Measurements from ENCODE around the gene DNPEP. TPM values are rescaled to one million over a fixed set of nuclear protein-coding genes. Genes with fewer than 3 reads are reported as not detected.

DNPEP gene
- total and polyA plus RNA-seq, 3 experiments from 2014 or later, result 69.1 to 116 (median 112) TPM

DNA sequence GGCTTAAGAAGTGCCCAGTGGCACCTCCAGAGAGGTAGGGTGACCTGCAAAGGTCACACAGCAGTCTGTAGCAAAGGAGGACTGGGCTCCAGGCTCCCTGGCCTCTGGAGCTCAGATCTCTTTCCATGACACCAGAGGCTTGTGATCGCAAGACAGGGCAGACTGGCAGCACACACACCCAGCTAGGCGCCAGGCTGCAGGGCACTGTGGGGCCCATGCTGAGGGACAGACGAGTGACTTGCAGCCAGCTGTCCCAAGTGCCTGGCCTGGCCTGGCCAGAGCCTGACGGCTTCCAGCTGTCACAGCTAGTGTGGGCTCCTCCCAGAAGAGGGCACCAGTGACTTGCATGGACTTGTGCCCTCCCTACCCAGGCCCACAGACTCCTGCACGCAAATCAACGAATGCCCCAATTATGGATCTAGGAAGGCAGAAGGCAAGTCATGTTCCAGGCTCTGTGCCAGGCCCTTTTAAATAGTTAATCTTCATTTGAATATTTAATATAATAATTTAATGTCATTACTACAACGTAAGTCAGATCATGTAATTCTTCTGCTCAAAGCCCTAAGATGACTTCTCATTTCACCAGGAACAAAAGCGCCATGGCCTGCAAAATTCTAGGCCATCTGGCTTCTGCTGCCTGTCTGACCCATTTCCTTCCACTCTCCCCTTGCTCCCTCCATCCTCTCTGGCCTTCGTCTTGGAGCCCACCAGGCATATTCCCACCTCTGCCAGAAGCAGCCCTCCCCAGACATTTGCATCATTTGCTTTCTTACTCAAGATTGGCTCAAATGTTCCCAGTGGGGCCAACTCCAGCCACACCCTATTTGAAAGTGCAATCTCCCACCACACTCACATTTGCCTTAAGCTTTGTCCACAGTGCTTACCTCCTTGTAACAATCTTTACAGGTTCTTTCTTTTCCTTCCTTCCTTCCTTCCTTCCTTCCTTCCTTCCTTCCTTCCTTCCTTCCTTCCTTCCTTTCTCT is 43.2 kb upstream of the DNPEP start:
- H3K27me3 Mint-ChIP-seq, result peaks cover 20 to 37% of the 10 kb centered on the region in 2 donors
- ChIA-PET POLR2A (no interaction called here), CTCF (interaction anchor here (0.7 to 1.0 kb wide), 2 partner anchors 11 to 51 kb away, joined by 3 to 4 read pairs; no protein-coding TSS in a partner anchor)
- no peaks in the 10 kb centered on the region for H3K4me1 Mint-ChIP-seq
- Histone ChIP-seq H3K9me3 (ENCODE audit: low read length) (no peaks in the 10 kb centered on the region), H3K27ac (ENCODE audit: low read depth, low read length) (no peak overlapping the region), H3K4me3 (ENCODE audit: low read length) (no peak overlapping the region), H3K27me3 (ENCODE audit: insufficient read depth, low read length, poor library complexity, severe bottlenecking) (peaks cover 4% of the 10 kb centered on the region), H3K36me3 (ENCODE audit: insufficient read depth, low read length) (no peaks in the 10 kb centered on the region), H3K4me1 (ENCODE audit: insufficient read depth, low read length) (no peaks in the 10 kb centered on the region)
- DNase-seq, result peak in 1 of 5 donors; percentile 12
- H3K36me3 Mint-ChIP-seq, result no peaks in the 10 kb centered on the region
- H3K27ac Mint-ChIP-seq, result no peak overlapping the region
- H3K9me3 Mint-ChIP-seq, result no peaks in the 10 kb centered on the region
- H3K4me3 Mint-ChIP-seq, result no peak overlapping the region

DNA sequence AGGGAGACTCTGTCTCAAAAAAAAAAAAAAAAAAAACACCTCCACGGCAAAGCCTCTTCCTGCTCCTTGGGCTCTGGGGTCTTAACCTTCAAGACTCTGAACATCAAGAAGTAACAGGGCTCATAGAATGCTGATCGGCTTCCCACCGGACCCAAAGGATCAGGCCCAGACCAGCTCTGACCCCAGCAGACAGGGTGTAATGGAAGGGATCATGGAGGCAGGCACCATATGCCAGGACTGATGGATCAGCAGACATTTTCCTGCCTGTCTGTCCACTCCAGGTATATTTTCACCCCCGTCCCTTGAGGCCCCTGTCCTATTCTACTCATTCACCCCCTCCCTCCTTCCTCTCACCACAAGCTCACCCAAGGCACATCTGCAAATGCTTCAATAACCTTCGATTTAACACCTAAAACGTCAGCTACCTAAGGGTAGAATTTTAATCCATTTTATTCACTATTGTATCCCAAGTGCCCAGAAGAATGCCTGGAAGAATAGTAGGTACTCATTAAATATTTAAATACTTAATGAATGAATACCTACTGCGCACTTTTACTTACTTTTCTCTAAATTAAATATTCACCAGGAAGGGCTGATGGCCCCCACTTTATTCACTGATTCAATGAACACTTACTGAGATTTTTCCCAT is 42.4 kb upstream of the DNPEP start:
- Mint-ChIP-seq H3K4me3 (no peak overlapping the region), H3K27me3 (peaks cover 15 to 38% of the 10 kb centered on the region in 2 donors), H3K27ac (no peak overlapping the region), H3K9me3 (no peaks in the 10 kb centered on the region), H3K36me3 (no peaks in the 10 kb centered on the region), H3K4me1 (no peaks in the 10 kb centered on the region)
- Histone ChIP-seq H3K4me1 (ENCODE audit: insufficient read depth, low read length) (no peaks in the 10 kb centered on the region), H3K4me3 (ENCODE audit: low read length) (no peak overlapping the region), H3K27me3 (ENCODE audit: insufficient read depth, low read length, poor library complexity, severe bottlenecking) (no peaks in the 10 kb centered on the region), H3K36me3 (ENCODE audit: insufficient read depth, low read length) (no peaks in the 10 kb centered on the region), H3K27ac (ENCODE audit: low read depth, low read length) (no peak overlapping the region), H3K9me3 (ENCODE audit: low read length) (no peaks in the 10 kb centered on the region)
- ChIA-PET CTCF (interaction anchor here (0.6 to 1.2 kb wide), 4 partner anchors 10 to 100 kb away, joined by 3 to 4 read pairs (median 4); no protein-coding TSS in a partner anchor), POLR2A (no interaction called here)
- no peak for DNase-seq

DNA sequence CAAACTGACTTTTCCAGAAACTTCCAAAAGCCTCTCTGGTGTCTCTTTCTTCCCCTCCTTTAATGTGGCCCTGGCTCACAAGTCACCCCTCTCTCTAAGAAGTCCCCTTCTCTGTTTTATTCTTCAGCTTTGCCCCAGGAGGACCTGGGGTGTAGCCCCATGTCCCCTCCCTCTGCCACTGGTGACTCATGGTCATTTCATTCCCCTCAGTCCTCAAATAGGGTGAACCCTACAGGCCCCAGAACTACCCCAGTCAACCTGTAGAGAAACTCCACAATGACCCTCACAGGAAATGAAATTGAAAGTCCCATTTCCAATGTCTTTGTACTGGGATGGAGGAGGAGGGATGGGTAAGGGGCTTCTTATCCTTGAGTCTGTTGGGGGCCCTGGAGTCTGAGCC is 40.8 kb upstream of the DNPEP start:
- Histone ChIP-seq H3K9me3 (ENCODE audit: low read length) (no peaks in the 10 kb centered on the region), H3K4me3 (ENCODE audit: low read length) (no peak overlapping the region), H3K36me3 (ENCODE audit: insufficient read depth, low read length) (no peaks in the 10 kb centered on the region), H3K4me1 (ENCODE audit: insufficient read depth, low read length) (no peaks in the 10 kb centered on the region), H3K27ac (ENCODE audit: low read depth, low read length) (no peak overlapping the region), H3K27me3 (ENCODE audit: insufficient read depth, low read length, poor library complexity, severe bottlenecking) (no peaks in the 10 kb centered on the region)
- no peaks in the 10 kb centered on the region for H3K36me3 Mint-ChIP-seq
- no peak overlapping the region for H3K4me3 Mint-ChIP-seq
- H3K9me3 Mint-ChIP-seq, result no peaks in the 10 kb centered on the region
- no peaks in the 10 kb centered on the region for H3K4me1 Mint-ChIP-seq
- no peak overlapping the region for H3K27ac Mint-ChIP-seq
- ChIA-PET POLR2A (no interaction called here), CTCF (no interaction called here)
- peak in 1 of 5 donors; percentile 25 for DNase-seq
- H3K27me3 Mint-ChIP-seq, result peaks cover 26 to 44% of the 10 kb centered on the region in 2 donors

DNA sequence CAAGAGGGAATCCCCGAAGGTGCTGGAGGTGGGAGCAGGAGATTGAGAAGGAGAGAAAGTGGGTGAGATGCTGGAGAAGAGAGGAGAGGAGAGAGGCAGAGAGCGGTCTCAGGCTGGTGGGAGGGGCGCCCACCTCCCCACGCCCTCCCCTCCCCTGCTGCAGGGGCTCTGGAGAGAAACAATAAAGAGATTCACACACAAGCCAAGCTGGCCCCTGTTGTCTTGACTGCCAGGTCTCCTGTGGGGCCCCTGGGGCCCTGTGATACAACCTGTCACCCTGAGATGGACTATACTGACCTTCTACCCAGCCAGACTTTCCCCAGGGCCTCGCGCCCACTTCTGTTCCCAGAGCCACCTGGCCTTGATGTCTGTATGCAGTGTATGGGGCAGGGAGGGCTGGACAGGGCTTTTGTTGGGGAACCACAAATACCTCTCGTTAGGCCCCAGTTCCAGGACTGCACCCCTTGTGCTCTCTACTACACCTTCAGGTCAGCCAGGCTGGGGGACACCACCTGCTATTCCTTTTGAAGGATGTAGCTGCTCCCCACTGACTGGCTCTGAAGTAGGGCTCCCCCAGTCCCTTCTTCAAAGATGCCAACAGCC is 38.9 kb upstream of the DNPEP start:
- Histone ChIP-seq H3K4me3 (ENCODE audit: low read length) (no peak overlapping the region), H3K9me3 (ENCODE audit: low read length) (no peaks in the 10 kb centered on the region), H3K27me3 (ENCODE audit: insufficient read depth, low read length, poor library complexity, severe bottlenecking) (no peaks in the 10 kb centered on the region), H3K27ac (ENCODE audit: low read depth, low read length) (no peak overlapping the region), H3K36me3 (ENCODE audit: insufficient read depth, low read length) (no peaks in the 10 kb centered on the region), H3K4me1 (ENCODE audit: insufficient read depth, low read length) (no peaks in the 10 kb centered on the region)
- no peak overlapping the region for H3K27ac Mint-ChIP-seq
- no peaks in the 10 kb centered on the region for H3K36me3 Mint-ChIP-seq
- CTCF ChIA-PET, result no interaction called here
- POLR2A ChIA-PET, result no interaction called here
- H3K4me3 Mint-ChIP-seq, result no peak overlapping the region
- DNase-seq, result peak in 1 of 5 donors; percentile 14
- H3K27me3 Mint-ChIP-seq, result peaks cover 21 to 47% of the 10 kb centered on the region in 2 donors
- no peaks in the 10 kb centered on the region for H3K9me3 Mint-ChIP-seq
- no peaks in the 10 kb centered on the region for H3K4me1 Mint-ChIP-seq

DNA sequence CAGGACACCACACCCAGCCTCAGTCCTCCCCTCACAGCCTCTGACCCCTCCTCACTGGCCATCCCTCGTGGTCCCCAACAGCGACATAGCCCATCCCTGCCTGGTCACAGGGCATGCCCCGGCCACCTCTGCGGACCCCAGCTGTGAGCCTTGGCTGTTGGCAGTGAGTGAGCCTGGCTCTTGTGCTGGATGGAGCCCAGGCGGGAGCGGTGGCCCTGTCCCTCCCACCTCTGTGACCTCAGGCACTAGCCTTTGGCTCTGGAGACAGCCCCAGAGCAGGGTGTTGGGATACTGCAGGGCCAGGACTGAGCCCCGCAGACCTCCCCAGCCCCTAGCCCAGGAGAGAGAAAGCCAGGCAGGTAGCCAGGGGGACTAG is 38.3 kb upstream of the DNPEP start:
- no peak overlapping the region for H3K4me3 ChIP-seq (ENCODE audit: low read length)

DNA sequence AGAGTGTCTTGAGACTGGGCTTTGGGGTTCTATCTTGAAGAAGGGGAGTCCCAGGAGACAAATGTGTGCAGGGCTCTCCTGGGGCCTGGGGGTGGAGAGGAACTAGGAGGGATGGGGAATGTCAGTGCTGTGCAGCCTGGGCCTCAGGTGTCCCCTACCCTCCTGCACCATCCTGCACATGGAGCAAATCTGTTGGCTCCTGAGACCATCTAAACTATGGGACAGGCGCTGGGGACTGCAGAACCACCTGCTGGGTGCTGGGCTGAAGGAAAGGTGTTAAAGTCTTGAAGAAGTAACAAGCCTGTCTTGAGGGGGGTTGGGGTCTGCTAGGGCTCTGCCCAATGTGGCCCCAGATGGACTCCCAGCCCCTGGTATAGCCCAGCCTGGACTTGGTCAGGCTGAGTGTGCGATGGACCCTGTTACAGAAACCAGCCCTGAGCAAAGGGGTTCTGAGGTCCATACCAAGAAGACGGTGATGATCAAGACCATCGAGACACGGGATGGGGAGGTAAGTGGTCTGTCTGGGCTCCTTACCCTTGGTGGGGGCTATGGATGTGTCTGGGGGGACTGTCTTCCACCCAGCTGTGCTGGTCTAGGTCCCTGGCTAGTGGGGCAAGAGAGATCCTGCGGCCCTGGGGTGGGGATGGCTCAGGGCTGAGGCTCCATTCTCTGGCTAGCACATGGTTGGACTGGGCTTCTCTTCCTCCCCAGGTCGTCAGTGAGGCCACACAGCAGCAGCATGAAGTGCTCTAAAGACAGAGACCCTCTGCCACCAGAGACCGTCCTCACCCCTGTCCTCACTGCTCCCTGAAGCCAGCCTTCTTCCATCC is 37.7 kb upstream of the DNPEP start:
- Mint-ChIP-seq H3K27ac (no peak overlapping the region), H3K4me1 (no peaks in the 10 kb centered on the region), H3K4me3 (no peak overlapping the region), H3K9me3 (no peaks in the 10 kb centered on the region), H3K27me3 (peaks cover 28 to 56% of the 10 kb centered on the region in 2 donors), H3K36me3 (no peaks in the 10 kb centered on the region)
- no peaks in the 10 kb centered on the region for H3K36me3 ChIP-seq (ENCODE audit: insufficient read depth, low read length)
- no peaks in the 10 kb centered on the region for H3K9me3 ChIP-seq (ENCODE audit: low read length)
- POLR2A ChIA-PET, result no interaction called here
- no peaks in the 10 kb centered on the region for H3K4me1 ChIP-seq (ENCODE audit: insufficient read depth, low read length)
- DNase-seq, result no peak
- CTCF ChIA-PET, result no interaction called here
- H3K27ac ChIP-seq (ENCODE audit: low read depth, low read length), result no peak overlapping the region
- H3K4me3 ChIP-seq (ENCODE audit: low read length), result no peak overlapping the region
- no peaks in the 10 kb centered on the region for H3K27me3 ChIP-seq (ENCODE audit: insufficient read depth, low read length, poor library complexity, severe bottlenecking)

More for the DNA sequence above, 38.3 kb upstream of the DNPEP start:
- Histone ChIP-seq H3K27ac (ENCODE audit: low read depth, low read length) (no peak overlapping the region), H3K4me1 (ENCODE audit: insufficient read depth, low read length) (no peaks in the 10 kb centered on the region), H3K36me3 (ENCODE audit: insufficient read depth, low read length) (no peaks in the 10 kb centered on the region), H3K27me3 (ENCODE audit: insufficient read depth, low read length, poor library complexity, severe bottlenecking) (no peaks in the 10 kb centered on the region), H3K9me3 (ENCODE audit: low read length) (no peaks in the 10 kb centered on the region)
- Mint-ChIP-seq H3K36me3 (no peaks in the 10 kb centered on the region), H3K4me3 (no peak overlapping the region), H3K27me3 (peaks cover 25 to 50% of the 10 kb centered on the region in 2 donors), H3K9me3 (no peaks in the 10 kb centered on the region), H3K27ac (no peak overlapping the region), H3K4me1 (no peaks in the 10 kb centered on the region)
- peak in 1 of 5 donors; percentile 41 for DNase-seq
- ChIA-PET CTCF (no interaction called here), POLR2A (no interaction called here)

DNA sequence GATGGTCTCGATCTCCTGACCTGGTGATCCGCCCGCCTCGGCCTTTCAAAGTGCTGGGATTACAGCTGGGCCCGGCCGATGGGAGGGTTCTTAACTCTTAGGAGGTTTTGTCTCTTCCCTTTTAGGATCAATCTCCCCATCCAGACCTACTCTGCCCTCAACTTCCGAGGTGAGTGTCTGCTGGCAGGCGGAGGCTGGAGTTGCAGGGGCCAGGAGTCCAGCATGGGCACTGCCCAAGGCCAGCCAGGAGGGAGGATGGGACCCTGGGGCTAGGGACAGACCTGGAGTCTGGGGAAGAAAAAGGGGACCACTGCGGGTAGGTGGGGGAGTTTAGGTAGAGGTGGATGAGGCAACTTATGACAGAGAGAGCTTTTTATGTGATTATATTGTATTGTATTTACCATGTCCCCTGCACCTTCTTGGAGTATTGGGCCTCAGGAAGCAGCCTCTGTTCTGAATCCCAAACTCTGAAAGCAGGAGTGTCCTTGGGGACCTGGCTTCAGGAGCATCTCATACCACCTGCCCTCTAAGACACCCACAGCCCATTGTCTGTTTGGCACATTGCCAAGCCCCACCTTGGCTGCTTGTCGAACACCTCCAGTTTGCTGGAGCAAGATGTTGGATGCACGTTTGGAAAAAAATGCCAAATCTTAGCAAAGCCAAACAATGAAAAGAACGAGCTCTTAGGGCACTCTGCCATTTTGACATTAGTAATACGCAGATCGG is 36.1 kb upstream of the DNPEP start:
- Histone ChIP-seq H3K4me1 (ENCODE audit: insufficient read depth, low read length) (no peaks in the 10 kb centered on the region), H3K9me3 (ENCODE audit: low read length) (no peaks in the 10 kb centered on the region), H3K27ac (ENCODE audit: low read depth, low read length) (no peak overlapping the region), H3K36me3 (ENCODE audit: insufficient read depth, low read length) (no peaks in the 10 kb centered on the region), H3K27me3 (ENCODE audit: insufficient read depth, low read length, poor library complexity, severe bottlenecking) (peaks cover 3% of the 10 kb centered on the region), H3K4me3 (ENCODE audit: low read length) (no peak overlapping the region)
- Mint-ChIP-seq H3K27me3 (peaks cover 39 to 70% of the 10 kb centered on the region in 2 donors), H3K27ac (no peak overlapping the region), H3K4me3 (no peak overlapping the region), H3K9me3 (no peaks in the 10 kb centered on the region), H3K4me1 (peaks cover 0 to 3% (median 0%) of the 10 kb centered on the region in 3 donors), H3K36me3 (no peaks in the 10 kb centered on the region)
- ChIA-PET POLR2A (no interaction called here), CTCF (no interaction called here)
- no peak for DNase-seq

Data from CD8-positive, alpha-beta memory T cell (primary cell).